ENCODE results near the gene MRC2. TPM values are rescaled to one million over a fixed set of nuclear protein-coding genes. Genes with fewer than 3 reads are reported as not detected.

Gene MRC2
- polyA plus RNA-seq, 1 experiment: 61.6 TPM

DNA sequence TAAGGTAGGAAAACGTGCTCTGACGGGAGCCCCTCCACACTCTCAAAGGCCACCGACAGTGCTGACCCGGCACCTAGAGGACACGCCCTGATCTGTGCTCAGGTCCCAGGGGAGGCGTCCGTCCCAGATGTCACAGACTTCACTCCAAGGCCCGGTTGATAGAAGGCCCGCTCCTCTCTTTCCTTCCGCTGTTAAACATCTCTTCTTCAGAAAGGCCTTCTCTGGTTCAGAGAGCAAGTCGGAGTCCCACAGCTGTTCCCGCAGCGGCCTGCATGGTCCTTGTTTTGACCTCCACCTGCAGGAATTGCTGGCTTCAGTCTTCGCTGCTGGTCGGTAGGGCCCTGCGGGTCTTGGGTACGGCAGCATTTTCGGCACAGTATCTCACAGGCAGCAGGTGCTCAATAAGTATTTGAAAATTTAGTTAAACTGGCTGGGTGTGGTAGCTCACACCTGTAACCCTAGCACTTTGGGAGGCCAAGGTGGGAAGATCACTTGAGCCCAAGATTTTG, 88.5 kb downstream of the MRC2 start:
- ChIA-PET POLR2A (no interaction called here), CTCF (interaction anchor here (0.7 to 1.1 kb wide), 2 partner anchors 10 to 253 kb away, joined by 3 to 5 read pairs; no protein-coding TSS in a partner anchor)
- TF ChIP-seq, protein P1, sequence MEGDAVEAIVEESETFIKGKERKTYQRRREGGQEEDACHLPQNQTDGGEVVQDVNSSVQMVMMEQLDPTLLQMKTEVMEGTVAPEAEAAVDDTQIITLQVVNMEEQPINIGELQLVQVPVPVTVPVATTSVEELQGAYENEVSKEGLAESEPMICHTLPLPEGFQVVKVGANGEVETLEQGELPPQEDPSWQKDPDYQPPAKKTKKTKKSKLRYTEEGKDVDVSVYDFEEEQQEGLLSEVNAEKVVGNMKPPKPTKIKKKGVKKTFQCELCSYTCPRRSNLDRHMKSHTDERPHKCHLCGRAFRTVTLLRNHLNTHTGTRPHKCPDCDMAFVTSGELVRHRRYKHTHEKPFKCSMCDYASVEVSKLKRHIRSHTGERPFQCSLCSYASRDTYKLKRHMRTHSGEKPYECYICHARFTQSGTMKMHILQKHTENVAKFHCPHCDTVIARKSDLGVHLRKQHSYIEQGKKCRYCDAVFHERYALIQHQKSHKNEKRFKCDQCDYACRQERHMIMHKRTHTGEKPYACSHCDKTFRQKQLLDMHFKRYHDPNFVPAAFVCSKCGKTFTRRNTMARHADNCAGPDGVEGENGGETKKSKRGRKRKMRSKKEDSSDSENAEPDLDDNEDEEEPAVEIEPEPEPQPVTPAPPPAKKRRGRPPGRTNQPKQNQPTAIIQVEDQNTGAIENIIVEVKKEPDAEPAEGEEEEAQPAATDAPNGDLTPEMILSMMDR (IDR thresholded peaks at IDR 0.05; ENCODE audit: low read depth, low read length): no peak
- Histone ChIP-seq H3K4me3 (ENCODE audit: low read depth, low read length) (no peak overlapping the region), H3K27me3 (ENCODE audit: control insufficient read depth, insufficient read depth, low read length) (no peaks in the 10 kb centered on the region), H3K27ac (ENCODE audit: low read depth, low read length) (no peak overlapping the region), H3K9me3 (ENCODE audit: control insufficient read depth, insufficient read depth, low read length) (no peaks in the 10 kb centered on the region; the same call in 1 of the 2 replicates)
- no peak for DNase-seq (ENCODE audit: low read depth, low spot score)

DNA sequence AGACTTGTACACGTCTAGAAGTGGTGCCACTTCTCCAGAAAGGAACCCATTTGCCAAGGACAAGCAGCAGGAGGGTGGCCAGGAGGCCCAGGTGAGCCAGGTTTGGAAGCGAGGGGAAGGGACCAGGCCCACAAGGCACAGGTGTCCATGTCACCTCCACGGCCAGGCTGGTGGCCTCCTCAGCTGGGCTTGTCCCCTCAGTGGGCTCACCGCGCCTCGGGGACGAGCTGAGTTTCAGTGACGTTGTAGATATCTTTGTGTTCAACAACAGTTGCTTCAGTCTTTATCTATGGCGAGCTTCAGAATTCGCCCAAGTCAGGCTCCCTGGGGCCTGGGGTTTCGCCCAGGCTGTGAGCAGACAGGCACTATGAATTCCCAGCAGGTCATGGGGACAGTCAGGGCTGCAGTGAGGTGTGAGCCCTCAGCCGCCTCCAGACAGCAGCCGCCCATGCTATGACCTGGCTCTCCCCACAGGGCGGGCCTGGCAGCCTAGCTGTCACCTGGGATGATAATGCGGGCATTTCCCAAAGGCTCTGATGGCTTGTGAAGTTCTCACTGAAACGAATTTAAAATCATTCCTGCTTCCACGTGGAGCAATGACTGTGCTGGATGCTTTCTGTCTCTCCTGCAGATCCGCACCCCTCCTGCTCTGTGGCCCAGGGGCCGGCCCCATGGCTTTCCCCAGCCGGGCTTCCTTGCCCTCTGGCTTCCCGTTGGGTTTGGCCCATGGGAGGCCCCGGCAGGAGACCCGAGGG, 89.5 kb downstream of the MRC2 start:
- ChIA-PET CTCF (no interaction called here), POLR2A (no interaction called here)
- no peaks in the 10 kb centered on the region for H3K27me3 ChIP-seq (ENCODE audit: control insufficient read depth, insufficient read depth, low read length)

DNA sequence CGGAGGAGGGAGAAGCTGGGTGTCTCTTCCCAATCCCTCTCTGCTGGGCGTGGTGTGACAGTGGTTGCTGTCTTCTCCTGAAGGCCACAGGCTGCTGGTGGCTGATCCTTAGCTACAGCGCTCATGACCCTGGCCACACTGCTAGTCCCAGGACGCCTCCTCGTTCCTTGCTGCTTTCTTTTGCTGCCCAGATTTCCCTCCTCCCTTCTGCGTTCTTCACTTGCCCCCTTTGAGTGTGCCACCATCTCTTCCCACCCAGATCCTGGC, 90.1 kb downstream of the MRC2 start:
- Histone ChIP-seq H3K4me3 (ENCODE audit: low read depth, low read length) (no peak overlapping the region), H3K9me3 (ENCODE audit: control insufficient read depth, insufficient read depth, low read length) (no peaks in the 10 kb centered on the region; the same call in 1 of the 2 replicates), H3K27ac (ENCODE audit: low read depth, low read length) (no peak overlapping the region), H3K27me3 (ENCODE audit: control insufficient read depth, insufficient read depth, low read length) (no peaks in the 10 kb centered on the region)
- DNase-seq (ENCODE audit: low read depth, low spot score): no peak
- TF ChIP-seq, protein P1 (IDR thresholded peaks at IDR 0.05; ENCODE audit: low read depth, low read length): no peak
- ChIA-PET POLR2A (no interaction called here), CTCF (no interaction called here)

More for the DNA sequence above, 89.5 kb downstream of the MRC2 start:
- Histone ChIP-seq H3K27ac (ENCODE audit: low read depth, low read length) (no peak overlapping the region), H3K4me3 (ENCODE audit: low read depth, low read length) (no peak overlapping the region), H3K9me3 (ENCODE audit: control insufficient read depth, insufficient read depth, low read length) (no peaks in the 10 kb centered on the region; the same call in 1 of the 2 replicates)
- DNase-seq (ENCODE audit: low read depth, low spot score): no peak
- TF ChIP-seq, protein P1 (IDR thresholded peaks at IDR 0.05; ENCODE audit: low read depth, low read length): no peak

DNA sequence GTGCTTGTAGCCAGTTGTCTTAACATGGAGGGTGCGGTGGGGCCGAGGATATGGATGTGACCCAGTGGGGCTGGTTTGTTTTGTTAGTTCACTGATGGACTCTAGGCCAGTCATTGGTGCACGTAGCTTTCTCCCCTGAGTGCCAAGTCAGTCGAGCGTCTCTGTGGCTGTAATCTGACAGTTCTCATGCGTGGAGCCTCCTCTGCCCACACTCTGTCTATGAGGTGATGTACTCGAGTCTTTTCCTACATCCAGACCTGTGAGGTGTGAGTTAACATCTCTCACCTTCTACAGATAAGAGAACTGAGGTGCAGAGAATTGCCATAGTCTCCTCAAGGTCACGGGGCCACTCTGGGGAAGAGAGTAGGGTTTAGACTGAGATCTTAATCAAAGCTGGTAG, 90.4 kb downstream of the MRC2 start:
- CTCF ChIA-PET: no interaction called here
- H3K9me3 ChIP-seq (ENCODE audit: control insufficient read depth, insufficient read depth, low read length): no peaks in the 10 kb centered on the region; the same call in 1 of the 2 replicates
- no peak overlapping the region for H3K4me3 ChIP-seq (ENCODE audit: low read depth, low read length)
- POLR2A ChIA-PET: no interaction called here
- no peak for DNase-seq (ENCODE audit: low read depth, low spot score)
- H3K27ac ChIP-seq (ENCODE audit: low read depth, low read length): no peak overlapping the region
- TF ChIP-seq, protein P1 (IDR thresholded peaks at IDR 0.05; ENCODE audit: low read depth, low read length): no peak
- H3K27me3 ChIP-seq (ENCODE audit: control insufficient read depth, insufficient read depth, low read length): no peaks in the 10 kb centered on the region

DNA sequence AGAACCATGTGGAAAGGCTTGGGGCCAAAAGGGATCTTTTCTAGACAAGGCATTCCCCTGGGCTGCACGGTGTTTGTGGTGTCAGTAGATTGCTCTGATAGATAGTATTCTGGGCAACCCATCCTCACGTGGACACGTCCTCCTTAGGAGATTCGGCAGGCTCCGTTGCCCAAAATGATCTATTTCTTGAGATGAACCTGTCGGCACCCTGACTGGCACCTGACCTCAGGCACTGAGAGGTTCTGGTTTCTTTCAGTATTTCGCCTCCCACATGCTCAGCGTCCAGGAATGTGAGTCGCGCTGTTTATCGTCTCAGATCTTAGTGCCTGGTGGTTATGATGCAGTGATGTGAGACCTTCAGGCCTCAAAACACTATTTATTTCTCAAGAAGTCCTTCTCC, 91.0 kb downstream of the MRC2 start:
- H3K9me3 ChIP-seq (ENCODE audit: control insufficient read depth, insufficient read depth, low read length): no peaks in the 10 kb centered on the region; the same call in 1 of the 2 replicates
- TF ChIP-seq, protein P1 (IDR thresholded peaks at IDR 0.05; ENCODE audit: low read depth, low read length): no peak
- ChIA-PET POLR2A (no interaction called here), CTCF (interaction anchor here (0.7 kb wide), 1 partner anchor 234 kb away, joined by 9 read pairs; no protein-coding TSS in a partner anchor)
- H3K27me3 ChIP-seq (ENCODE audit: control insufficient read depth, insufficient read depth, low read length): no peaks in the 10 kb centered on the region
- no peak for DNase-seq (ENCODE audit: low read depth, low spot score)
- H3K4me3 ChIP-seq (ENCODE audit: low read depth, low read length): no peak overlapping the region
- H3K27ac ChIP-seq (ENCODE audit: low read depth, low read length): no peak overlapping the region

Measured in AG04450 (cell line).